GM21737 (cell line): ENCODE measurements around the gene PLP2.
"Not testable (repeated sequence)": the region's sequence is repeated elsewhere in the genome, so short reads cannot be mapped to it uniquely, and the experiment has no call there.

ENCODE experiments used
- ATAC-seq: cut with Tn5 transposase; IDR thresholded peaks from one replicate; pipeline ENCODE4 v1.9.1; 2021; ENCODE audit warnings: mild to moderate bottlenecking, moderate library complexity; ENCODE audit not compliant: unreplicated experiment

The PLP2 gene, protein sequence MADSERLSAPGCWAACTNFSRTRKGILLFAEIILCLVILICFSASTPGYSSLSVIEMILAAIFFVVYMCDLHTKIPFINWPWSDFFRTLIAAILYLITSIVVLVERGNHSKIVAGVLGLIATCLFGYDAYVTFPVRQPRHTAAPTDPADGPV

DNA sequence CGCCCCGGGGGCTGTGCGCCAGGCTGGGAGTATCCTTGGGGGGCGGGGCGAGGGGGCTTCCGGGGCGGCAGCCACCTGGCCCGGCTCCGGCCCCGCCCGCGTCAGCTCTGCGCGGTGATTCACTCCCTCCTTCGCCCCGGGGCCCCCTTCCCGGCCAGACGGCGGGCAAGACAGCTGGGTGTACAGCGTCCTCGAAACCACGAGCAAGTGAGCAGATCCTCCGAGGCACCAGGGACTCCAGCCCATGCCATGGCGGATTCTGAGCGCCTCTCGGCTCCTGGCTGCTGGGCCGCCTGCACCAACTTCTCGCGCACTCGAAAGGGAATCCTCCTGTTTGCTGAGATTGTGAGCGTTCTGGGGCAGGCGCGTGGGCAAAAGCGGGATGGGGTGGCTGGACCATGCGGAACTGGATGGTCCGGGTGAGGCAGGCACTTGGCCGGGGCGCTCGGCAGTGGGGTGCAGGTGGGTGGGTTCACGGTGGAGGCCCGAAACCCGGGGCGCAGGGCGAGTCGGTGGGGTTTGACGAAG is at the start of gene PLP2:
TSS of gene PLP2 (plus strand) at position 147 of the 528 bp plus-strand sequence. CDS start at position 250, 103 bp downstream.
- no peak for ATAC-seq

DNA sequence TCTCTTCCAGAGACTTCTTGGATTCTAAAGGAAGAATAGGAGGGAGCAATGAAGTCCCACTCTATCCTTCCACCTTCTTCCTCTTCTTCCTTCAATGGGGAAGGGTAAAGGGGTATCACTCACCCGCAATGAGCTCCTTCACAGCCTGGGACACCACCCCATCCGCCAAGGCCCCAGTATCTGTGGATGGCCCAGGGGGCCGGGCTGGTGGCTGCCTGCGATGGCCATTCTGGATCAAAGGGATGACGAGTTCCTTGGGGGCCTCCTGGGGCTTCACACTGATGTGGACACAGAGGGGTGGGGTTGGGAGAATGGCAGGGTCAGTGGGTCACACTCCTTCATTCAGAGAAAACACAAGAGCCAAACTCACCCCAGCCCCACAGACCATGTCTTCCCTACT is 49.2 kb upstream of the PLP2 start:
- ATAC-seq: no peak

DNA sequence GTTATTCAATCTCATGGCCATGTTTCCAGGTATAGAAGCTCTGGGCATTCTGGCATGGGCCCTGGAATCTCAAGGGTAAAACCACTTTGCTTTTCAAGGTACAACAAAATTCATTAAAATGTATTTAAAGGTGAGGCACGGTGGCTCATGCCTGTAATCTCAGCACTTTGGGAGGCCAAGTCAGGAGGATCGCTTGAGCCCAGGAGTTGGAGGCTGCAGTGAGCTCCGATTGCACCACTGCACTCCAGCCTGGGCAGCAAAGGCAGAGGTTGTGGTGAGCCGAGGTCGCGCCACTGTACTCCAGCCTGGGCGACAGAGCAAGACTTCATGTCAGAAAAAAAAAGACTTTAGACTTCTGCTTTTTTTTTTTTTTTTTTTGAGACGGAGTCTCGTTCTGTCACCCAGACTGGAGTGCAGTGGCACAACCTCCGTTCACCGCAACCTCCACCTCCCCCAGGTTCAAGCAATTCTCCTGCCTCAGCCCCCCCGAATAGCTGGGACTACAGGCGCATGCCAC is 43.9 kb upstream of the PLP2 start:
- not testable (repeated sequence) for ATAC-seq

DNA sequence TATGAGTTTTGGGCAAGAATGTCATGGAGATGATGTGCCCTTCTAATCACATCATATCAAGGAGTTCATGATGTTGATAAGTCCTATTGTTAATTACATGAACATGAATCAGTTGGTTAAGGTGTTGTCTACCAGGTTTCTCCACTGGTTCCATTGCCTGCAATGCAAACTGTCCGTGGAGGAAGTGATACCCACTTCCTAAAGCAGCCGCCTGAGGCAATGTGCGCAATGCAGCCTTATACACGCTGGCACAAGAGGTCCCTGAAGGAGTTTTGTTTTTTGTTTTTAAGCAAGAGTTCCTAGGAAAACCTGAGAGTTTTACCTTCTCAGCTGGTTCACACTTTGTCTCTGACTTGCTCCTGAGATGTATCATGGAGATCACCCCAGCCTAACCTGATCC is 42.3 kb upstream of the PLP2 start:
- ATAC-seq: no peak

DNA sequence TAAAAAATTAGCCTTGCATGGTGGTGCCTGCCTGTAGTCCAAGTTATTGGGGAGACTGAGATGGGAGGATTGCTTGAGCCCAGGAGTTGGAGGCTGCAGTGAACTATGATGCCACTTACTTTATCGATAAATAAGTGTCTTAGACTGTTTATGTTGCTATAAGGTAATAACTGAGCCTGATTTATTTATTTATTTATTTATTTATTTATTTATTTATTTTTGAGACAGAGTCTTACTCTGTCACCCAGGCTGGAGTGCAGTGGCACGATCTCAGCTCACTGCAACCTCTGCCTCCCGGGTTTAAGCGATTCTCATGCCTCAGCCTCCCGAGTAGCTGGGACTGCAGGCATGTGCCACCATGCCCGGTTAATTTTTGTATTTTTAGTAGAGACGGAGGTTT is 39.4 kb upstream of the PLP2 start:
- not testable (repeated sequence) for ATAC-seq

DNA sequence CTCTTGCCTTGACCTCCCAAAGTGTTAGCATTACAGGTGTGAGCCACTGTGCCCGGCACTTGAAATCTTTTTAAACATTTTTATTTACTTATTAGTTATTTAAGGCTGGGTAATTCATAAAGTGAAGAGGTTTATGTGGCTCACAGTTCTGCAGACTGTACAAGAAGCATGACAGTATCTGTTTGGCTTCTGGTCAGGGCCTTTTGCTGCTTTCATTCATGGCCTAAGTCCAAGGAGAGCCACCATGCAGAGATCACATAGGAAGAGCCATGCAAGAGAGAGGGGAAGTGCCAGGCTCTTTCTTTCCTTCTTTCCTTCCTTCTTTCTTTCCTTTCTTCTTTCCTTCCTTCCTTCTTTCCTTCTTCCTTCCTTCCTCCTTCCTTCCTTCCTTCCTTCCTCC is 37.9 kb upstream of the PLP2 start:
- no peak for ATAC-seq

DNA sequence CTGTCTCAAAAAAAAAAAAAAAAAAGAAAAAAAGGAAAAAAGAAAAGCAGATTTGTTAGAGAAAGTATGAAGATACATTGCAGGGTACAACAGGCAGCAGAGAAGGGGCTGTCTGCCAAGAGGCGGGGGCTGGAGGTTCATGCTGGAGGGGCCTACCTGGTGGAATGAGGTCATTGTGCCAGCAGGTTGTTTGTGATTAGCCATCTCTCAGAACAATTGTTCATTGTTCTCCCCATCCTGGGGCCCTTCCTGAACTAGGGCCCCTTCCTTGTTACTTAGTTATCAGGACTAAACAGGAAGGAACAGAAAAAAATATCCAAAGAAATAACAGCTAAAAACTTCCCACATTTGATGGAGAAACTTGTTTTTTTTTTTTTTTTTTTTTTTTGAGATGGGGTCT is 34.2 kb upstream of the PLP2 start:
- ATAC-seq: no peak

DNA sequence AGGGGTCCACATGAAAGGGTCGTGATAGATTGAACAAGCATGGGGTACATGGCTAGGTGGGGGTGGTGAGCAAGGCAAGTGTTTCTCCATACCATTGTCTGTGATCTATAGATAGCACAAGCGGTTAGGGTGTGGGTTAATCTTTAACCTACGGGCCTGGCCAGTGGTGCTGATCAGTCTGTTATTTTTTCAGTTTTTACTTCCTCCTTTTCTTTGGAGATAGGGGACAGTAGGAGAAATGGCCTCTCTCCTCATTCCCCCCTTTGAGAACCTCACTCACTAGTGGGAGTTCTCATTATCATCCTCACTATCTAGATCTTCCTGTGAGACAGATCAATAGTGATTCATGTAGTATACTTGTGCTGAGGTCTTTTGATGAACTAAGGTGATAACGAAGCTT is 32.0 kb upstream of the PLP2 start:
- ATAC-seq: no peak

DNA sequence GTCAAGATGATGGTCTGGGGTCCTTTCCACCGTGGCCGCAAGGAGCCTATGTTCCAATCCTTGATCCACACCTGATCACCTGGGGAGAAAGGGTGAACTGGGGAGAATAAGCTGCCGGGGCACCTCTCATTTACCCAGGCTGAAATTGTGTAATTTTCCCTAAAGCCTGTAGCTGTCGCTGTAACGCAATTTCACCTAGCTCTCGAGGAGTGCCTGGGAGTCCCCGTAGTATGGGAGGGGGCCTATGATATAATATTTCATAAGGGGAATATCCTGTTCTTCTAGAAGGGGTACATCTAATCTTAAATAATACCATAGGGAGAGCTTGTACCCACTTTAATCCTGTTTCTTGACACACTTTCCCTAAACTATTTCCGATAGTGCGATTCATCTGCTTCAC is 29.4 kb upstream of the PLP2 start:
- ATAC-seq: not testable (repeated sequence)

DNA sequence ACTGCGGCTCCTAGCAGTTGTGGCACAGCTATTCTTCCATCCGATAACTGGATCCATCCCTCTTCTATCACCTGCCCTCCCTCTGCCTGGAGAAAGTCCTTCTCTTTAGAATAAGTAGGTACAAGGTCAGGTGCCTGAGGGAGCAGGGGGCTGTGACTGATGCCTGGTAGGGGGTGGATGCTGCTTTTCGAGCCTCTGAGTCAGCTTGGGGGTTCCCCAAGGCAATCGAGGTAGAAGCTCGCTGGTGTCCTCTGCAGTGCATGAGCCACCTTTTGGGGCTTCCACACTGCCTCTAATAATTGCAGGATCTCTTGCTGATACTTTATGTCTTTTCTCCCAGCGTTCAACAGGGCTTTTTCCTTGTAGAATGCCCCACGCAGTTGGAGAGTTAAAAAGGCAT is 28.5 kb upstream of the PLP2 start:
- ATAC-seq: not testable (repeated sequence)

DNA sequence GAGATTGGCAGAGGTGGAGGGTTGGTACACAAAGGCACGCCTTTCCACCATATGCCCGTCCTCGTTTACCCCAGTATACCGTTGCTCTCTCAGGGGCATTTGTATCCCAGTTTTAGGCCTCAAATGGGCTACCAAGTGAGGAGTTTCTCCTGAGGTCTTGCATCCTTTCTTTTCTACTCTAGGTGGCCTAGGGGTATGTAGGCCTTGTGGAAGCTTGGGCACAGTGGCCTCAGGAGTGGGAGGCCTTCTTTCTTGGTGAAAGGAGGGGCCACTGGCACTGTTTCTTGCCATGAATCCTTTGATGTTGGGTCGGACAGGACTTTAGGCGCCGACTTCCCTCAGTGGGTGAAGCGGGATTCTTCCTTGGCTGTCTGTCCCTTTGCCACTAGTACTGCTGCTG is 24.4 kb upstream of the PLP2 start:
- ATAC-seq: no peak

DNA sequence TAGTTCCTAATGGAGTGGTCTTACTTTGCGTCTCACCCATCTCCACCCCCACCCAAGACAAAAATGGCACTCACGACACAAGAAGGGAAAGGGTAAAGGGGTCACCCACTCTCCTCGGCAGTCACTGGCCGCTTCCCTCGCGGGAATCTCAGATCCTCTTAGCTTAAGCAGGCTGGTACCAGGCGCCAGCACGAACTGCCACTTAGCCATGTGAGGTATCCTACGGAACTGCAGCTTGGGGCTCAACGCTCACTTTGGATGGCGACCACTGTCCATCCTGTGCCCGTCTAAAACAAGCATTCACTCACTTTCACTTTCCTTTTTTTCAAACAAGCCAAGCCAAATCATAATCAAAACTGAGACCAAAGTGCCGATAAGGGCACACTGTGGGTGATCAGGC is 23.8 kb upstream of the PLP2 start:
- ATAC-seq: no peak

DNA sequence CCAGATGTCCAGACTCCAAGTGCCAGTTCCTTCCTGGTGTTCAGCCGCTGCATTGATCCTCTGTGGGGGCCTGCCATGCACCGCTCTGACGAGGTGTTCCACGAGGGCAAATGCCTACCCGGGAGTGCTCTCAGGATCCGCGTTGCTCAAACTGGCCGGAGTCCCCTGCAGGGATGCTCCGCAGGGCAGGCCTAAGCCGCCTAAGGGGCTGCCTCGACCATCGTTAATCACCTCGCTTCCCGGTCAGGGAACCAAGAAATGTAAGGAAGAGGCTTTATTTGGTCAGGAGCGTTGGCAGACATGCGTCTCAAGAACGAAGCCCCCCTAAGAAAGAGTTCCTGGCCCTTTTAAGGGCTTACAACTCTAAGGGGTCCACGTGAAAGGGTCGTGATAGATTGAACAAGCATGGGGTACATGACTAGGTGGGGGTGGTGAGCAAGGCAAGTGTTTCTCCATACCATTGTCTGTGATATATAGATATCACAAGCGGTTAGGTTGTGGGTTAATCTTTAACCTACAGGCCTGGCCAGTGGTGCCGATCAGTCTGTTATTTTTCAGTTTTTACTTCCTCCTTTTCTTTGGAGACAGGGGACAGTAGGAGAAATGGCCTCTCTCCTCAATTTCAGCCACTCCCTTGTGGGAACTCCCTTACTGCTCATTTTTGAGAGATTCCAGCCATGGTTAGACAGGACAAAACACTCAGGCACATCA is 23.2 kb upstream of the PLP2 start:
- ATAC-seq: not testable (repeated sequence)

DNA sequence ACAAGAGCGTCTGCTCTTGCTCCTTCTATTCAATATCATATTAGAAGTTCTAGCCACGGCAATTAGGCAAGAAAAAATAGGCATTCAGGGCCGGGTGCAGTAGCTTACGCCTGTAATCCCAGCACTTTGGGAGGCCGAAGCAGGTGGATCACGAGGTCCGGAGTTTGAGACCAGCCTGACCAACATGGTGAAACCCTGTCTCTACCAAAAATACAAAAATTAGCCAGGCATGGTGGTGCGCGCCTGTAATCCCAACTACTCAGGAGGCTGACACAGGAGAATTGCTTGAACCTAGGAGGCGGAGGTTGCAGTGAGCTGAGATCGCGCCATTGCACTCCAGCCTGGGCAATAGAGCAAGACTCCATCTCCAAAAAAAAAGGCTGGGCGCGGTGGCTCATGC is 22.4 kb upstream of the PLP2 start:
- ATAC-seq: not testable (repeated sequence)

DNA sequence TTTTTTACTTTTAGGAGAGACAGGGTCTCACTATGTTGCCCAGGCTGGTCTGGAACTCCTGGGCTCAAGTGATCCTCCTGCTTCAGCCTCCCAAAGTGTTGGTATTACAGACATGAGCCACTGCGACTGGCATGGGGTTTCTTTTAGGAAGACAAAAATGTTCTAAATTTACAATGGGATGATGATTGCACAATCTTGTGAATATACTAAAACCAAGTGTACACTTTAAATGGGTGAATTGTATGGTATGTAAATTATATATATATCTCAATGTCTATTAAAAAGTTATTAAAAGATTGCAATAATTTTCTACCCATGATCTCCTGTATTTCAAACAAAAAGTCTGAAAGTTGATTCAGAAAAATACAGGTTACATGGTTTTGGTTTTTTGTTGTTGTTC is 18.2 kb upstream of the PLP2 start:
- no peak for ATAC-seq

DNA sequence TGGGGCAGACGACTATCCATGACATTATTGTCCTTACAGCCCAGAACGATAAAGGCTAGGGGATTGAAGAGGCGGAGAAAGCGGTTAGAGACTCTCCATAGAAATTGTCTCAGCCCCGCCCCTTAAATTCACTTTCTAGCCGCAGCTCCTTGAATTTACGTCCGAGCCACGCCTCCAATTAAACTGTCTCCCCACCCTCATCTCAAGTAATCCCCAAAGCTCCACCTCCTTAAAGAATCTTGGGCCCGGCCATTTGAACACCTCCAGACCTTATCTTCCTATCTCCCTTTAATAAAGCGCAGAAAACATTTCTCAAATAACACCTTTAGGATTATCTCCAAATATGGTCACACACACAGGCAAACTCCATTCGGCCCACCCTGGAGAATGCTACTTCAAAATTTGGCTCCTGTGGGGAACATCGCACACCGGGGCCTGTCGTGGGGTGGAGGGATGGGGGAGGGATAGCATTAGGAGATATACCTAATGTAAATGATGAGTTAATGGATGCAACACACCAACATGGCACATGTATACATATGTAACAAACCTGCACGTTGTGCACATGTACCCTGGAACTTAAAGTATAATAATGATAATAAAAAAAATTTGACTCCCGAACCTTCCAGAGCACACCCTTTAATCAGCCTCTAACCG is 16.3 kb upstream of the PLP2 start:
- ATAC-seq: no peak

DNA sequence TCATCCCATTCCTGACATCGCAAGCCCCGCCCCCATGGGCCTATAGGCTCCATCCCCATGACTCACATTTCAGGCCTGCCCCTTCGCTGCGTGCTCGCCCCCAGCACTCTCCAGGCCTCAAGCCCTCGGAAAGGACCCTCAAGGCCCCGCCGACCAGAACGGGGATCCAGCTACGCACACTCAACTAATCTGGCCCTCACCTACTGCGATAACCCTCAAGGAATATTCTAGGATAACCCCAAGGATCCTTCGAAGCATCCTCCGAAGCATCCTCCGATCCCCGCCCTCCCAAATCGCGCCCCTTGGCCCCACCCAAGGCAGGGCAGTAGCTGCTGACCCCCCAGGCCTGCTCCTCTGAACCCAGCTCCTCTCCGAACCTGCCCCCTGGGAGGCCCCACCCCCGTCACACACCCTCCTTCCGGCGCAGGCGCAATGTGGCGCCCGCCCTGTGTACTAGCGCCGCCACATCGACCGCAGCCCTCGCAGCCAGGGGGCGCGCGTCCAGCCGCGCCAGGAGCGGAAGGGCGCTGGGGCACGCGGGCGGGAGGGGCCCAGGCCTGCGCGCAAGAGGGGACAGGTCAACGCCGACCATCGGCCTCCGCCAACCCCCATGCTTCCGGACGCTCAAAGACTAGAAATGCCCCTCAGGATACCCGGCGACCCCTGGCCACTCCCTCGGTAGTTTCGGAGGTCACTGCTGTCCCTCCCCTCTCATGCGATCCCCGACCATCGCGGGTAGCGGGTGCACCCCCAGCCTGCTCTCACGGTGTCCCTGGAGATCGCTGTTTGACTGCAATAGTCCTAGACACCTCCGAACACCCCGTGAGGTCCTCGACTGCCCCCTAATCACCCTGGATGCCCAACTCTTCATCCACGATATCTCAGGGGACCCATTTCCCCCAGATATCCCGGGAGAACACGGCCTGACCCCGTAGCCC is 15.5 kb upstream of the PLP2 start:
- peak; percentile 80 for ATAC-seq

DNA sequence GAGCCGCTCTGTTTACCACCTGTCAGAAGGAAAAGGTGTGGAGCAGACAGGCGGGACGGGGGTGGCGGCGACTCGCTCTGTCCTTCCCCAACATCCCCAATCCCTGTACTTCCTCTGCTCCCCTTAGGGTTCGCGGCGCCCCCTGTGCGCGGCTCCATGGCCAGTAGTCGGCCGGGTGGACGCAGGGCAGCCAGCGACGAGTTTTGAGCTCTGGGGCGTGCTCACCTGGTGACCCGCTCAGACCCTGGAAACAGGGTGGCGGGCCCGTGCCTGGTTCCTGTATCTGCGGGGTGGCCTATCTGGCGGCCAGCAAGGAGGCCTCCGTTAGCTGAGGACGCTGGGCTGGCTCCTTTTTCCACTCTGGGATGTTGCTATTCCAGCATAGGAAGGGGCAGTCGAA is 14.5 kb upstream of the PLP2 start:
- no peak for ATAC-seq

DNA sequence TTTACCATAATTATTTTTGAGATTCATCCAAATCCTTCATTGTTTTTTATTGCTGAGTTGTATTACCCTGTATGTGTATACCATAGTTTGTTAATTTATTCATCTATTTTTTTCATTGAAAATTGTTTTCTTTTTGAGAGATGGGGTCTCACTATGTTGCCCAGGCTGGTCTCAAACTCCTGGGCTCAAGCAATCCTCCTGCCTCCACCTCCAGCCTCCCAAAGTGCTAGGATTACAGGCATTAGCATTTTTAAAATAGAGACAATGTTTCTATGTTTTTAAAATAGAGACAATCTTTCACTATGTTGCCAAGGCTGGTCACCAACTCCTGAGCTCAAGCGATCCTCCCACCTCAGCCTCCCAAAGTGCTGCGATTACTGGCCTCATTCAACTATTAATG is 10.8 kb upstream of the PLP2 start:
- no peak for ATAC-seq

DNA sequence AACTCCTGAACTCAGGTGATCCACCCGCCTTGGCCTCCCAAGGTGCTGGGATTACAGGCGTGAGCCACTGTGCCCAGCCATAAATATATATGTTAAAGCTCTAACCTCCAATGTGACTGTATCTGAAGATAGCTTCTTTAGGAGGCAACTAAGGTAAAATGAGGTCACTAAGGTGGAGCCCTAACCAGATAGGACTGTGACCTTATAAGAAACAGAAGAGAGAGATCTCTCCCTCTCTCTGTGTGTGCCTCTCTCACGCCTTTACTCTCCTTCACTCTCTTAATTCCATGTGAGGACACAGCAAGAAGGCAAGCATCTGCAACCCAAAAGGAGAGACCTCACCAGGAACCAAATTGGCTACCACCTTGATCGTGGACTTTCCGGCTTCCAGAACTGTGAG is 10.1 kb upstream of the PLP2 start:
- no peak for ATAC-seq

DNA sequence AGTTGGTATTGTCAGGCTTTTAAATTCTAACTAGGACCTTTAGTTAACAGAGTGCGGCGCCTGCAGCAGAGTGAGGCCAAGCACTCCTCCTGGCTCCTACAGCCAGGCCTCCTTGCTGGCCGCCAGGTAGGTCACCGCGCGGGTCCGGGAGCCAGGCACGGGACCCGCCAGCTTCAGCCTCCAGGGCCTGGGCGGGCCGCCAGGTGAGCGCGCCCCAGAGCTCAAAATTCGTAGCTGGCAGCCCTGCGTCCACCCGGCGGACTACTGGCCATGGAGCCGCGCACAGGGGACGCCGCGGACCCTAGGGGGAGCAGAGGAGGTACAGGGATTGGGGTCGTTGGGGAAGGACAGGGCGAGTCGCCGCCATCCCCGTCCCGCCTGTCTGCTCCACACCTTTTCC is 9.1 kb upstream of the PLP2 start, which contains the start of gene MAGIX:
TSS of gene MAGIX (plus strand) at position 139 of the 400 bp plus-strand sequence. CDS start at position 271, 132 bp downstream.
- no peak for ATAC-seq
